Stimulated activated CD8-positive, alpha-beta memory T cell treated with anti-CD3 and anti-CD28 coated beads, Interleukin-4, amount 100 ng/mL, for 24 hours (primary cell): Measurements from ENCODE around the gene HOXC10.

Source experiments
- DNase-seq: peaks from one replicate; pipeline ENCODE4 v3.0.0-alpha.2; 2020; ENCODE audit warnings: low read depth

Gene HOXC10

DNA sequence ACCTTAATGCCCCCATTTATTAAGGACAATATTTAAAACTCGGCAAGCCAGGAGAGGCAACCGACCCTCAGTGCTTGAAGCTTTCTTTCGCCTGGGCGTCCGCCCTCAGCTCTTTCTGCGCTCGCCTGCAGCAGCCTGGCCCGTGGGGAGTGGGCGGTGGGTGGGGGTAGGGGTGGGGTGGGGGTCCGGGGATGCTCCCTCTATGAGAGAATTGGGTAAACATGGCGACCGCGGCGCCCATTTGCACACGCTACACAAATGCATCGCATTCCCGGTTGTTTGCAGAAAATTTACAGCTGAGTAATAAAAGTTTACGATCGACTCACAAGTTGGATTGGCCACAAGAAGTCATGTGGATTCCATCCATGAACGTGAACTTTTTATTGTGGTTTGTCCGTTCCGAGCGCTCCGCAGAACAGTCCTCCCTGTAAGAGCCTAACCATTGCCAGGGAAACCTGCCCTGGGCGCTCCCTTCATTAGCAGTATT is 31.6 kb downstream of the HOXC10 start:
- DNase-seq = no peak

DNA sequence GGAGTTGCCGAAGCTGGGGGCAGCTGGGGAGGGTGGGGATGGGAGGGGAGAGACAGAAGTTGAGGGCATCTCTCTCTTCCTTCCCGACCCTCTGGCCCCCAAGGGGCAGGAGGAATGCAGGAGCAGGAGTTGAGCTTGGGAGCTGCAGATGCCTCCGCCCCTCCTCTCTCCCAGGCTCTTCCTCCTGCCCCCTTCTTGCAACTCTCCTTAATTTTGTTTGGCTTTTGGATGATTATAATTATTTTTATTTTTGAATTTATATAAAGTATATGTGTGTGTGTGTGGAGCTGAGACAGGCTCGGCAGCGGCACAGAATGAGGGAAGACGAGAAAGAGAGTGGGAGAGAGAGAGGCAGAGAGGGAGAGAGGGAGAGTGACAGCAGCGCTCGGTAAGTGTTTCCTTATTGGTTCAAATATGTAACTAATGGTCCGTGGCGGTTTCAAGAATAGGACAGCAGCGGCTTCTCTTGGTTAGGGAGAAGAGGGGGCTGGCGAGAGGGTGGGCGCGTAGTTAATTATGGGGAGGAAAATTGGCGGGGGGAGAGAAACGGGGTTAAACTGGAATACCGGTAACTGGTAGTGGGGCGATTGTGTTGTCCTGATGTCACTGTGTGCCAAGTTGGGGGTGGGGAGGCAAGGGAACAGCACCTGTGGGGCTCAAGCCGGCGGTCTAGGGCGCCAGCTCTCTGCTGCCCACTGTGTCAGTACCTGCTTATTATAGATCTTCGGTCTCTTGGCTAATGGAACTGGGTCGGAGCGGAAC is 32.3 kb downstream of the HOXC10 start:
- DNase-seq = no peak

DNA sequence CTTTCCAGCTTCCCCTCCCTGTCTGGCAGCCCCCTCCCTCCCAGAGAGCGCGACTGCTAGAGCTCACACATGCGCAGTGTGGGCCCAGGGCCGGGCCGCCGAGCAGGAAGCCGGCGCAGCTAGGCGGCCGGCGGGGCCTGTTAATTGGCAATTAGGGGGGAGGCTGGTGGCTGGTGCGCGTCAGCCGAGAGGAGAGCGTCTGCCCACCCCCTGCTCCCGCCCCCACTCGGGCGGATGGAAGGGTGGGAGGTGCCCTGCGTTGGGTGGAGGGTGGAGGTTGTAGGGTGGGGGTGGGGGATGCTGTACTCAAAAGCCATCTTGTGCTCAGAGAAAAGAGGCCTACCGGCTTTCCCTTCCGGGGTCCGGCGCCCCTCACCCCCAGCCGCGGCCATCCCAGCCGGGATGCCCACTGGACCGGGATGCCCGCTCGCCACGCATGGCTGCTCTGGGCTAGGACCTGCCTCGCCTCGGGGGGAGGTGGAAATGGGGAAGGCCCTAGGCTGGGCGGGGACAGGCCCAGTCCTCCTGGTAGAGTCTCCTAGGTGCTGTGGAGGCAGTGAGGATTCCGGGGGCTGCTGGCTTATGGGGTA is 33.0 kb downstream of the HOXC10 start:
- DNase-seq = peak; percentile 64

DNA sequence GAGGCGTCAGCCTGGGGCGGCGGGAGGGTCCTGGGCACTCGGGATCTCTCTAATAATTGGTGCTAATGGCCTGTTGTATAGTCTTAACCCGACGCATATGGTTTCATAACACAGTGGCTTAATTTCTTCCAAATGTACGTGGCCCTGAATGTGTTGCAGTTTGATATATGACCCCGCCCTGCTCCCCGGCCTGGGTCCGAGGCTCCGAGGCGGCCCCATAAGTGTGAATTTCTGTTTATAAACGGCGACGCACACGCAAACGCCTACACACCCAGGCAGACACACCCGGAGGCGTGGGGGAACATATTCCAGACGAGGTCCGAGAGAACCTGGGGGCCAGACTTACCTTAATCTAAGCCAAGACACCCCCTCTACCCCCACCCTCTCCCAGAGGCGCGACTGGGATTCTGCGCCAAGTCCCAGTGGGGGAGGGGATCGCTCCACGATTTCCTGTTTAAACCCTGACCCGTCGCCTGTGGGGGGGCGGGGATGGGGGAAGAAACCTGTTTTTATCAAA is 33.6 kb downstream of the HOXC10 start:
- DNase-seq = no peak

DNA sequence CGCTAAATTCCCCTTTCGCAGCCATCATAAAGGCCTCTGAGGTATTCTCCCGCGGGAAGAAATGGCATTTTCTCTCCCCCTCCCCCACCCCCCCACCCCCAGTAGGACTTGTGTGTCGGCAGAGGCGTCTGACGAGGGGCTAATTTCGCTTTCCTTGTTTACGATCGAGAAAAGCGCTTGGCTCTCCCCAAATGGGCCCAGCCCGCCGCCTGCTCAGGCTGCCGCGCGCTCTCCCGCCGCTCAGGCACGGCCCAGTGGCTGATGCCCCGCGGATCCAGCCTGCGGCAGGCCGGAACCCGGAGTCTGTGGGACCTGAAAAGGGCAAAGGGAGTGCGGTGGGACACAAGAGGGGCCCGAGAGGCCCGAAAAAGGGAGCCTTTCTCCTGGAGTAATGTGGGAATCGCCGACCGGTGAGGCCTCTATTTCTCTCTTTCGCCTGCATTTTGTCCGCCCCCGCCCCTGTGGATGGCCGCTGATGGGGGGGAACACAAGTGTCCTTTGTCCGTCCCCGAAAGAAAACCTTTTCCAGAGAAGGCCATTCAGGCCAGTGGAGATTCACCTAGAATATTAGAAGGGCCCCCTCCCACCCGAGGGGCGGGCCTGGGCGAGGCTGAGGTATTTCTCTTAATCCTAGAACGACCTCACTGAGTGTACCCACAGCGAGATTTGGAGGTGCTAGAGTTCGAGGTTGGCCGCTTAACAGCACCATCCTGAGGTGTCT is 34.3 kb downstream of the HOXC10 start:
- no peak for DNase-seq

DNA sequence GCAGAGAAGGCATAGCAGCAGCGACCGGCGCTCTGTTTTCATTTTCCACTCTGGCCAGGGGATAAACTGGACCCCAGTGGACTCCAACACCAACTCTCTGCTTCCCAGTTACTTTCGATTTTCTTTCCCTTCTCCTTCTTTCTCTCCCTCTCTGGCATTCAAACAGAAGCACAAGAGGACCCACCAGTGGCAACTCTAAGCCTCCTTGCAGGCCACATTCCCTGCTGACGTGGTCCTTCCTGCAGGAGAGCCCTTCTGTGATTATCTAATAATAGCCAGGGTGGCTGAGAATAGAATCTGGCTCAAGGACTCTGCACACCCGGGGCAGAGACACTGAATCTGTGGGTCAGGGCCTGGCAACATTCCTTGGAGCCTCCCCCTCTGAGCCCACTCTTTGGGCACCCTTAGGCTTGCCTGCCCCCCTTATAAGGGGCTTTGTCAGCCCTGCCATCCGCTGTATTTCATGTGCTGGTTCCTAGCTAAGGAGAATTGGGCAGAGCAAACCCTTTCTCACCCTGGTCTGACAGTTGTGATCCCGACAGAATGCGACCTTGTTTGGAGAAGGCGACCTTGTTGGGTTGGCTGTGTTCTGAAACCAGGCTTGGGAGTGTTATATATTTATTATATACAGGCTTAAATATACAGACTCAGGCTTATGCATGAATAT is 35.1 kb downstream of the HOXC10 start:
- DNase-seq = no peak

DNA sequence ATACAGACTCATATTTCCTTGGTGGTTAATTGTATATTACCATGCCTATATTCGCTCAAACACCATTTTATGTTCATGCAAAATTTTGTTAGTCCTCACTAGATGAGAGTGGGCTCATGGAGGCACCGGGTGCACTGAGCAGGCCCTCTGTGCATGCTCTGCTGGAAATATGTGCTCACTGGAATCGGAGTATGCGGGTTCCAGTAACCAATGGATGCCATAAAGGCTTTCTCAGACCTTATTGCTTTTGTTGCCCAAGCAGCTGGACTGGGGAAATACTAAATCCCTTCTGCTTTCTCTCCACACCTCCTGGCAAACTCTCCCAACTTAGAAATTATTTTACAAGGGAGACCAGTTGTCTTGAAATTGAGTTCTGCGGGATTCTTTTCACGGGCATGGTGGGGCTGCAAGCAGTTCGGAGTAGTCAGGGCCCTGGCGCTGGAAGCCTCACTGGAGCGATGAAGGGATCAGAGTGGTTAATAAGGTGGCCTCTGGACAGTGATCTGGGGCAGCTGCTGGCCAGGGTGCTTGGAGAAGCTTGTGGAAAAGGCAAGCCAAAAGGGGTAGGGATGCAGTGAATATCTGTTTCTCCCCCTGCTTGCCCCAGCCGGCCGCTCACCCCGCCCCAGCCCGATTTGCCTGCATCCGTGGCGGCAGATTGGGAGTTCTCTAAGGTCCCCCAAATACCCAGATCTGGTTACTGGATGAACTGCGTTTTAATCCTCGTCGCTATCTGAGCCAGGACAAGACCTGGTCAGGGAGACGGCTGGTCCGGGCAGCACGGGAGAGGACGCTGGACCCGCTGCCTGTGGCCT is 35.9 kb downstream of the HOXC10 start:
- DNase-seq = no peak

DNA sequence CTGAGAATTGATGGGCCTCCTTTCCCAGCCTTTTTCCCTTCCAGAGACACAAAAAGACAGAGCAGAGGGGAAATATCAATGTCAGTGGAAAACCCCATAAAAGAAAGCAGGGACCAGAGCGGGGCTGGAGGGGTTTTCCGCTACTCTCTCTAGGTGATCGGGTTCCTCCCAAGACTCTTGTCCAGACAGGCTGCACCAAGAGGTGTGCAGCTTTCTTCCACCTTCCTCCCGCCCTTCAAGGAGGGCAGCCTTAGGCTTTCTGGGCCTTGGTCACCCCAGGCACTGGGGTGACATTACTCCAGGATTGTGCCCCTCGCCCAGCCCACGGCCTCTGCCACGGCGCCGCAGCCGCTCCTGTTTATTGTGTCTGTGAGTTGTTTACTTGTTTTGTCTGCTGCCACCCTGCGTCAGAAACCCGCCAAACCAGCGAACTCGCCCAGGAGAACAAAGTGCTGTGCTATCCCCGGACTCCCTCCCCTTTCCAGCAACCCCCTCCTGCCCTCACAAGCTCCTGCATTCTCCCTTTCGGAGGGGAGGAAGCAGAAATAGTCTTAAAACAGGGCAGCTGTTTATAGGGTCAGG is 36.6 kb downstream of the HOXC10 start:
- DNase-seq = no peak

DNA sequence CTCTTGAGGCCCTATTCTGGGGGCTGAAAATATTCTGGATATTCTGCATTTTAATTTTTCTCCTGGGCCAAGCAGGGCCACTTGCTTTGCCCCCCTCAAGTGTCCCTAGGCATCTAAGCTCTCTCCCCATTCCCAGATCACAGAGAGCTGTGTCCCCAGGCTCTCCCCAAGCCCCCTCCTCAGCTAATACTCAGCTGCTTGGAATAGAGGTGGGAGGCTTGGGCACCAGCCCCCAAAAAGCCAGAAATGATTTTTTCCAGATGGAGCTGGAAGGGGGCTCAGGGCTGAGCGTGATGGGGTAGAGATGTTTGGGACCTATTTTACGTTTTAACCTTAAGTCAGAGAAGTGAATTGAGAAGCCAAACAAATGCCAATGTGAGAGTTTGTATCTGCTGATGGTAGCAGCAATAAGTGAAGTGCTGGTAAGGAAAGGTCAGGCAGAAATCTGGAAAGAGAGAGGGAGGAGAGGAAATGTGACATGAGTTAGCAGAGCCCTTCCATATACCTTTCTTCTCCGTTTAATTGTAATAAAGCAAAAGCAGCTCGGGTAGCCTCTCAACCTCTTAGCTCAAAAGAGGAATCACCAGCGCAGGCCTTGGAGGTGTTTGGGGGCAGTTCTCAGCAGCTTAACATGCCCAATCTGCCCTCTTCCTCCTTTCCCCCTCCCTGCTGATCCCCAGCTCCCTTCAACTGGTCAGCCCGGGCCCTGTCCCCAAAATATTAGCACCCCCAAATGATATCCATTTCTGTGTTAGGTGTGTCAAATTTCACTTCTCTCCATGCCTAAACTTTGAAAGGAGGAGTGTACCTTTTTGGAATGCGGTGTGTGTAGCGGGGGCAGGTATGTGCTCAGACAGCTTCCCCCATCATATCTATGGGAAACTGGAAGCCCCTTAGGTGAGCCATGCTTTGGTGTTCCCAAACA is 38.3 kb downstream of the HOXC10 start:
- DNase-seq = no peak

DNA sequence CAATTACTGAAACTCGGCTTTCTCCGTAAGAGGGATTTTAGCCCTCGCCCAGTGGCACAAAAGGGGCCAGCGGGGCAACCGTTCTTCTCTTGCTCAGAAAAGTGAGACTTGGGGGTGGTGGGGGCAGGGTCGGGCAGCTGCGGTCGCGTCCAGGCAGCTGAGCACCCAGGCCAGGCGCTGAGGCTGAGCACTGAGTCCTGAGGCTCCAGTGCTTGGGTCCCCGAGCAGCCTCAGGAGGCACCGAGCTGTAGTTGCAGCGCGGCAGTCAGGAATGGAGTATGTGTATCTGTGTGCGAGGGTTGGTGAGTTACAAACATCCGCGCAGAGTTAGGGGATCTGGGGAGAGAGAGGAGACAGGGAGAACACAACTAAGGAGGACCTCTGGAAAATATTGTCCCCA is 39.2 kb downstream of the HOXC10 start:
- no peak for DNase-seq

DNA sequence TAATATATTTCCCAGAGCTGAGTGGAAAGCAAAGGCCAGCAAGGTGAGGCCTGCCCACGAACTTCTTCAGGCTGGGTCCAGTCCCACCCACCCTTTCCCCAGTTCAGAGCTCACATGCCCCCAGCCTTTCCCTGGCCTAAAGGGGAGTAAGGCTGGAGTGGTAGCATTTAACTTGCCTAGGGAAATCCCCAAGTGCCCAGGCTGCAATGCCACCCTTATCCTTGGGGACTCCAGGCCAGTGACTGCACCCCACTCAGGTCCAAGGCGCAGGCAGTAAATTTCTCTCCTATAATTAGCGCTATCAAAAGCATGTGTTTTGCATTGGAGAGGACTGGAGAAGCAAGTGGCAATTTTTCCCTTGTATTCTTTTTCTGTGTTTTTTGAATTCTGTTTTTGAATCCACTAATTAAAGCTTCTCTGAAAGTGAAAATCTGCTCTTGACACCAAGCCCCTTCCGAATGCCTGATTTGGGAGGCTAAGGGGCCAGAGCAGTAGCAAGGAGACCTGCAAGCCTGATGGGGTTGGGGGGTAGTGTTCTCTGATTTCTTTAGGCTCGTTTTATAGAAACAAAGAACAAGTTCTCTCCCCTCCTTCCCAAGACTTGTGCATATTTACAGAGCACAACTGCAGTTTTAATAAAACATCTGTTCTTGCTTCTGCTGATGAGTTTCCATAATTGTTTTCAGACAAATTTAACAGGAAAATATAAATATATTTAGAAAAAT is 39.8 kb downstream of the HOXC10 start:
- DNase-seq = no peak

DNA sequence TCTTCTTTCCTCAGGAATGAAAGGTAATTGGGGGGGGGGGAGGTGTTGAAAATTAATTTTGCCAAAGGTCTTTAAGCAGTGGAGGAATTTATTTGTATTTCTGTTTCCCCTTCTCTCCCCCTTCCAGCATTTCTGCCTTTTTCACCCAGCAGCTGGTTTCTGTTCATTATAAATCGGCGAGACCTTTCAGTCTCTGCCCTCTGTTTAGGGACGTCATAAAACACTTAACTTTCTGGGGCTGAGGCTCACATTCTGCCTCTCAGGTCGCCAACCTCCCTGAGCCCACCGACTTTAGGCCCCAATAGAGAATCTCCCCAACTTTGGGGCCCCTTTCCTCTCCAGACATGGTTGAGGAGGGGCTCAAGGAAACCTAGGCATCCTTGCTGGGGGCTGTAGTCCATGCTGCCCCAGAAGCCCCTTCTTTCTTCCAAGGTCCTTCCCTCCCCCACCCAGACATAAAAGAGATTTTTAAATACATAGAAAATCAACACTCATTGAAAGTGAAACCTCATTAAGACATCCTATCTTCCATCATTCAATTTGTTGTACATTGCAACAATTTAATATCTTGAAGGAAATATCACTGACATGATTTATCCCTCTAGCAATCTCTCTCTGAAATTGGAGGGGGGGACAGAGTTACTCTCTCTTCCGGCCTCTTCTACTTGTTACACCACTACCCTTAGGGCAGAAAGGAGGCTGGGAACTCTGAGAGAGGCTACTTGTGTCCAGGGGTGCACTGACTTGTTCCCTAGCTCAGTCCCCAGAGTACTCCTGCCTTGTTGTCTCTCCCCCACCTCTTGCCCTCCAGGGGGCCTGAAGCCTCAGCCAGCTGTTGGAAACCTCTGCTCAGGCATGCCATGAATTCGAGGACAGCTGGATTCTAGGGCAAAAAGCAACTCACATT is 40.8 kb downstream of the HOXC10 start:
- no peak for DNase-seq

DNA sequence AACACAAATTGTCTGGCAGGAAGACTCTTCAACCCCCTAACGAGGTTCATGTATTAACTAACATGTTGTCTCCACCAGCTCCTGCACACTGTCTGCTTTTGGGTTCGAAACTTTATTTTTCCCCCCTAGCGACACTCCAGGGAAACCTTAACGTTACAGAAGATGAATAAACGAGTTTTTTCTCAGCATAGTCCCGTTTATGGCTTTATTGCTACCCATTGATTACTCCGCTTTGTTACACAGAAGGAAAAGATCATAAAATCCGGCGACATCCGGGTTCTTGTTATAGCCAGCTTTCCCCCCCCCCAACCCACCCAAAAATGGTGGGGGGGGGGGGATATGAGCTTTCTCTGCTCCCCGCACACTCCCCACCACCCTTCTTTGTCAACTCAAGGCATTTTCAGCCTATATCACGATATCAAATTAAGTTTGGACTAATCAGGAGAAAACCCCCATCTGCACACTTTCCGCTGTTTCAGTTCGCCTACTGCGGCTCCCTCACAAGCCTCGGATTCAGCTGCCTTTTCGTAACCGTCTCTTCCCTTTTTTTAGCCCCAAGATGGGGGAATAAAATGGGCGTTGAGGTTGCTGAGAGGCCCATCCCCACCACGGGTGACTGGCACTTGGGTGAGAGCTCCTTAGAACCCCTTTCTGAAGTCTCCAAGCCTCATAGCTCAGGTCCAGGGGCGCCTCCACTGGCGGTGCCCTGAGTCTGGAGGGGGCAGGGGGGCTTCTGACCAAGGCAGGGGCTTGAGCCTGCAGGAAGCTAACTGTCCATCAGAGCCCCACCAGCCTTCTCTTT is 41.9 kb downstream of the HOXC10 start:
- no peak for DNase-seq

DNA sequence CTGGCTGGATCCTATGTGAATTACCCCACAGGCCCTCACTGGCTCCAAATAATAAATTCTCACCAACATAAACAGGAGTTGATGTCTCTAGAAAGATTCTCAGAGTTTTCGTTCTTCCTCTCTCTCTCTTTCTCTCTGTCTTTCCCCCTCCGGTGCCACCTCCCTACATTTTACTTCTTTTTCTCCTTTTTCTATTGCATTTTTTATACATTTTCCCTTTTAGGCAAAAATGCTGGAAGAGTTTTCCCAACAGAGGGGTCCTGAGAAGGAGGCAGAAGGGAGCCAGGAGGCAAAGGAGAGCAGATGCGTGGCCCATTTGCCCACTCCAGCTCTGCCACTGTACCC is 42.5 kb downstream of the HOXC10 start:
- DNase-seq = no peak

DNA sequence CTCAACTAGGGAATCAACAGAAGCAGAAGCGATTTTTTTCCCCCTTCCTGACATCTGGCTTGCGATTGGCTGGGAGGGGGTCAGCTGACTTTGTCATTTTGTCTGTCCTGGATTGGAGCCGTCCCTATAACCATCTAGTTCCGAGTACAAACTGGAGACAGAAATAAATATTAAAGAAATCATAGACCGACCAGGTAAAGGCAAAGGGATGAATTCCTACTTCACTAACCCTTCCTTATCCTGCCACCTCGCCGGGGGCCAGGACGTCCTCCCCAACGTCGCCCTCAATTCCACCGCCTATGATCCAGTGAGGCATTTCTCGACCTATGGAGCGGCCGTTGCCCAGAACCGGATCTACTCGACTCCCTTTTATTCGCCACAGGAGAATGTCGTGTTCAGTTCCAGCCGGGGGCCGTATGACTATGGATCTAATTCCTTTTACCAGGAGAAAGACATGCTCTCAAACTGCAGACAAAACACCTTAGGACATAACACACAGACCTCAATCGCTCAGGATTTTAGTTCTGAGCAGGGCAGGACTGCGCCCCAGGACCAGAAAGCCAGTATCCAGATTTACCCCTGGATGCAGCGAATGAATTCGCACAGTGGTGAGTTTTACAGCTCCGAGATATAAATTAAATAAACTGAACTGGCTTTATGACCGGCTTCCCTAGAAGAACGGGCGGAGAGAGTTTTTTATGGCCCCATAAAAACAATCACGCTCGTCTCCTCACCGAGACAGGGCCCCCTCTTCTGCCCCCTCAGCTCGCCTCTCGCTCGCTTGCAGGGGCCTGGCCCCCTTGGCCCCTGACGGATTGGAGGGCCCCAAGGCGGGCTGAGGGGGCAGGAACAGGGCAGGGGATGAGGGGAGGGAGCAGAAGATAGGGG is 43.6 kb downstream of the HOXC10 start, which contains the start of gene HOXC6:
TSS of gene HOXC6 (plus strand) at position 127 of the 888 bp plus-strand sequence. CDS start at position 209, 82 bp downstream.
- DNase-seq = no peak
